GM04504 (cell line): ENCODE results near the gene TPSD1.
"Not testable (repeated sequence)": the region's sequence is repeated elsewhere in the genome, so short reads cannot be mapped to it uniquely, and the experiment has no call there.

Experiments used
- DNase-seq: peaks from one replicate; pipeline ENCODE4 v3.0.0-alpha.2; 2012; ENCODE audit warnings: low read depth

TPSD1 gene

DNA sequence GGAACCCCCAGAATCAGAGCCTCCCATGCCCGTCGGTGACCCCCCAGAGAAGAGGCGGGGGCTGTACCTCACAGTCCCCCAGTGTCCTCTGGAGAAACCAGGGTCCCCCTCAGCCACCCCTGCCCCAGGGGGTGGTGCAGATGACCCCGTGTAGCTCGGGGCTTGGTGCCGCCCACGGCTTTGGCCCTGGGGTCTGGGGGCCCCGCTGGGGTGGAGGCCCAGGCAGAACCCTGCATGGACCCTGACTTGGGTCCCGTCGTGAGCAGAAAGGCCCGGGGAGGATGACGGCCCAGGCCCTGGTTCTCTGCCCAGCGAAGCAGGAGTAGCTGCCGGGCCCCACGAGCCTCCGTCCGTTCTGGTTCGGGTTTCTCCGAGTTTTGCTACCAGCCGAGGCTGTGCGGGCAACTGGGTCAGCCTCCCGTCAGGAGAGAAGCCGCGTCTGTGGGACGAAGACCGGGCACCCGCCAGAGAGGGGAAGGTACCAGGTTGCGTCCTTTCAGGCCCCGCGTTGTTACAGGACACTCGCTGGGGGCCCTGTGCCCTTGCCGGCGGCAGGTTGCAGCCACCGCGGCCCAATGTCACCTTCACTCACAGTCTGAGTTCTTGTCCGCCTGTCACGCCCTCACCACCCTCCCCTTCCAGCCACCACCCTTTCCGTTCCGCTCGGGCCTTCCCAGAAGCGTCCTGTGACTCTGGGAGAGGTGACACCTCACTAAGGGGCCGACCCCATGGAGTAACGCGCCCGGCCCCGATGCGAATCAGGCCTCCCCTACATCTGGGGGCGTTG lies 34.8 kb upstream of the TPSD1 start:
- no peak for DNase-seq

DNA sequence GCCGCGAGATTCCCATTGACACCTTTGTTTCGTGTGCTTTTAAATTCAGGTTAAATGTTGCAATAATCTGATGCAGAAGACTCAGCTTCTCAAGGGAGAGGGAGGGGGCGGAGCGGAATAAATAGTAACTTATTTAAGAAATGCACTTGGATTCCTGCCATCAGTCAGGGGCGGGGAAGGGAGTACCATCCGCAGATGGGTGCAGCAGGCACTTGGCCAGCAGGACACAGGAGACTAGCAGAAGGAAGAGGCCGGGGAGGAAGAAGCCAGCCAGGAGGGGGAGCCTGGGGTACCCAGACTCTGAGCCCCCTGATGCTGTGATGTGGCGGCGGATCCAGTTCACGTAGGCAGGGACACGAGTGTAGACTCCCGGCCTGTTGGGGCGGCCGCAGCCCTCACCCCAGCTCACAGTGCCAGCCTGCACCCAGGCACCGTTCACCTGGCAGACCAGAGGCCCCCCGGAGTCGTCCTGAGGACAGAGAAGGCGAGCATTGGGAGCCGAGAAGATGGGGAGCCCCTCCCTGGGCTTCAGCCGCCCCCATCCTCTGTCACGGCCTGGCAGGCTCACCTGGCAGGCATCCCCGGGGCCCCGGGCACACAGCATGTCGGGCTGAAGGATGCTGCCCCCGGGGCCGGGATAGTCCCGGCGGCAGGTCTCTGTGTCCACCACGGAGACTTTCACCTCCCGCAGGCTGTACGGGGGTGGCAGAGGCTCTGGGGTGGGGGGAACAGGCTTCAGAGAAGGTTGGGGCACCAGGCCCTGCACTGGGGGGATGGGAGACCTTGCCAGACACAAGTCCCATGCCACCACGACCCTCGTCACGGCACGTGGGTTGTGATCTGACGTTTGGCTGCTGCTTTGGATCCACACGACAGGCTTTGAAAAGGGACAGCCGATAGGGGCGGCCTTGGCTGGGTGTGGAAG lies 34.0 kb upstream of the TPSD1 start:
- DNase-seq, result no peak

DNA sequence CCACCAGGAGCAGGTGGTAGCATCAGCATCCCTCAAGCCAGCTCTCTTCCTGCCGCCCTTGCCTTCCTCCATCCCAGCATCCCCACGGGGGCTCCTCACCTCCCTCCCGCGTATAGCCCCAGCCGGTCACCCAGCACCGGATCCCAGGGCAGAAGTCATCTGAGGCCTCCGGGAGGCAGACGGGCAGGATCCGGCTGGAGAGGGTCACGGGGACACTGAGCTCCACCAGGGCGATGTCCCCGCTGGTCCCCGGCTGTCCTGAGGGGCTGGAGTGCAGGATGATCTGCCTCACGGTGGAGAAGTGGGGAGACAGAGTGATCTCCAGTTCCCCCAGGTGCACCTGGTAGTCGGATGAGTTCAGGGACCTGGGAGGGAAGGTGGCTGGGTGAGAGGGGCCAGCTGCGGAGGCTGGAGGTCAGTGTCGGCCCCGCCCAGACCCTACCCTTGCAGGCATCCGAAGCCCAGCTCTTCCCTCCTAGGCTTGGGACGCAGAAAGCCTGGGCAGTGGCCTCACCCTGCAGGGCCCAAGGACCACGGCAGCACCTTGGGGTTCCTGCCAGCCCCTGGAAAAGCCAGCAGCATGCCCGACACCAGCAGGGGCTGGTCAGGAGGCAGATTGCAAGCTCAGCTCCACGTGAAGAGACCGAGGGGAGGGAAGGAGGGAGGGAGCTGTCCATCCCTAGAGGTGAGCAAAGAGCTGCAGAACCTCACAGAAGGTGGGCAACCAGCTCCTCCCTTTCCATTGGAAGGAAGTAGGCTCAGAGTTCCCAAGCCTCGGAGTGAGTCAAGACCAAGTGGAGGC lies 33.1 kb upstream of the TPSD1 start:
- DNase-seq, result no peak

DNA sequence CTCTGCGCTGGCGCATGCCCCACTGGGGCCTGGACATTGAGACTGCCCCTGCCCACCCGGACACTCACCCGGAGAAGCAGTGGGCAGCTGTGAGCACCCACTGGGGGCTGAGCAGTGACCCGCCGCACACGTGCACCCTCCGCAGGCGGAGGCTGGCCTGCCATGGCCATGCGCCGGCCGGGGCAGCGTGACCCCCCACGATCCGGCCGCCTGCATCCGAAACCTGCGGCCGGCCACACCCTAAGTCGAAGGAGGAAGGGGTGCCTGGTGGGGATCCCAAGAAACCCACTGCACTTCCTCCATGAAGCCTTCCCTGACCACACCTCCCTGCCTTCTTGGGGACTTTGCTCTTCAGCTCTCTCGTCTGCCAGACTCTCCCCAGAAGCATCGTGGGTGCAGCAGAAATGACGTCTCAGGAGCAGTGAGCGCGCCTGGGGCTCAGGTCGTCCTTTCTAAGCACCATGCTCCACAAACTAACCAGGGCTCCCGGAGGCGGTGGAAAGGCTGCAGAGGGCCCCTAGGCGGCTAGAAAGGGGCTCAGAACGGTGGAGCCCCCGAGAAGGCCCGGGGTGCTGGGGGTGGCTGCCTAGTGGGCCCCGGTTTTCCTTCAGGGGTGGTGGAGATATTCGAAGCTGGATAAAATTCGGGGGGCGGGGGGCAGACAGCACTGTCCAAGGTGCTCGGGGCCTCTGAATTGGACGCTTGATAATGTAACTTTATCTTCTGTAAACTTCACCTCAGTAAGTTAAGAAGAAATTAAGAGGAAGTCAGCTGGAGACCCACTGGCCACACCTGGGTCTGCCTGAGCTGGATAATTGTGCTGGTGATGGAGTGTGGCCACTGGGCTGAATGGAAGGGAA lies 32.3 kb upstream of the TPSD1 start:
- DNase-seq, result no peak

DNA sequence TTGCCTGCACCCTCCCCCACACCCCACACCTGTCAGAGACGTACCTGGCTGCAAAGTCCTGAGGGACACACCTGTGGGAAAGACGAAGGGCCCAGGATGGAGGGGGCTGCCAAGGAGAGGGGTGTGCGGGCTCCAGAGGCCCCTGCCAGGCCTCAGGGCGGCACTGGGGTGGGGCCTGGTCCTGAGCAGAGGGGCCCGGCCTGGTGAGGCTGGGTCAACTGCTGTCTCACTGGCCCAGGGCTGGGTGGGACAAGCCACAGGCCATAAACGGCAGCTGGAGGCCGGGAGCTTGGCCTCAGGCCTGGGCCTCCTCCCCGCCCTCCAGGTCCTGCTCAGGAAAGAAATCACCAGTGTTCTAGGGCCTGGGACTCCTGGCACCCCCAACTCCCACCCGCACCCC lies 31.3 kb upstream of the TPSD1 start:
- no peak for DNase-seq

DNA sequence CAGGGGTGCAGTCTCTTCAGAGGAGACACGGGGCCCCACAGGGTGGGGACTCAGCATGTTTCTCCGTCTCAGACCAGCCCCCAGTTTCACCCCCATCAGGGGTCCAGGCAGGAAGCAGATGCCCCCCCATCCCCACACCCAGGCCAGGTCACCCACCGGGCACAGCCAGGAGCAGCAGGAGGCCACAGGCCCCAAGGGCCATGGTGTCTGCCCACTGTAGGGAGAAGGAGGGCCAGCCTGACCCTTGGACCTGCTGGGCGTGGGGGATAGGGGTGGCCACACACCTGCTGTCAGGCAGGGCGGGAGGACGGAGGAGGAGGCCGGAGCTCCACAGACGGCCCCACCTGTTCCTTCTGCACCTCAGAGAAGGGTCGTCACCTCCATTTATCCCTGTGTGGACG lies 30.8 kb upstream of the TPSD1 start, which contains the start of gene TPSG1:
Gene TPSG1, minus strand, starts transcription at position 218 of the 401 bp plus-strand sequence. Its CDS starts 16 bp downstream, at position 202.
- DNase-seq, result no peak

DNA sequence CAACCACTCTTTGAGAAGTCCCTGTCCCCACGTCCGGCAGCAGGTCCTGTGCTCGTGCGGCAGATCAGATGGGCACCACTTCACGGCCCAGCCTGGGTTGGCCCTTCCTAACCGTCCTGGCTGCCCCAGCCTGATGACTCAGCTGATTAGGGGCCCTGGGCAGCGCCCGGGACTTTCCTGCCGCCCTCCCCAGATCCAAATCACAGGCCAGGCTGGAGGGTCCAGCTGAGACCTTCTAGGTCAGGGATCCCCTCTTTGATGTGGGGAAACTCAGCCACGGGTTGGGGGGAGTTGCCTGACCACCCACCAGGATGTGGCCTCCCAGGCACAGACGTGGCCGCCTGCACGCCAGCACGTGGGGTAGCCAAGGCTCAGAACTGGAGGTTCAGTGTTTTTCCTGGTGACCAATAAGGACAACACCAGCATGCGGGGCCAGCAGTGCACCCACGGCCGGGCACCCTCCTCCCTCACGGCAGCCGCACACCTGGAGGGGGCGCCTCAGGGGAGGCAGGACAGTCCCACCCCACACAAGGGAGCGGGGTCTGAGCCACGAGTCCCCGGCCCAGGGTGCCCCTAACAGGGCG lies 30.0 kb upstream of the TPSD1 start:
- not testable (repeated sequence) for DNase-seq

DNA sequence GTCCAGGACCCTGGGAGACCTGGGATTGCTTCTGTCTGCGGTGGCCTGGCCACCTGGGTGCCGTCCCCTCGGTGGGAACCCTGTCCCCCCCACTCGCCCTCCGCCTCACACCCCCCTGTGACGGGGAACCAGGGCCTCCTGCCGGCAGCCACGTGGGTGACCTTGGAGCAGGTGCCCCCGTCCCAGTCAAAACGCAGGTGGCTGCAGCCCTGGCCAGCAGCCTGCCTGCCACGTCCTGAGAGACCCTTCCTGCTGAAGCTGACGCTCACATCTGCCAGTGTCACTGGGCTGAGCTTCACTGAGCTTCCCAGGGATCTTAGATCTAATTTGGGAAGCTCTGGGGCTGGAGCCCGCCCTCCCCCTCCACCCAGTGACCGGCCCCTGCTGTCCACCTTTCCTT lies 29.2 kb upstream of the TPSD1 start:
- DNase-seq, result not testable (repeated sequence)

DNA sequence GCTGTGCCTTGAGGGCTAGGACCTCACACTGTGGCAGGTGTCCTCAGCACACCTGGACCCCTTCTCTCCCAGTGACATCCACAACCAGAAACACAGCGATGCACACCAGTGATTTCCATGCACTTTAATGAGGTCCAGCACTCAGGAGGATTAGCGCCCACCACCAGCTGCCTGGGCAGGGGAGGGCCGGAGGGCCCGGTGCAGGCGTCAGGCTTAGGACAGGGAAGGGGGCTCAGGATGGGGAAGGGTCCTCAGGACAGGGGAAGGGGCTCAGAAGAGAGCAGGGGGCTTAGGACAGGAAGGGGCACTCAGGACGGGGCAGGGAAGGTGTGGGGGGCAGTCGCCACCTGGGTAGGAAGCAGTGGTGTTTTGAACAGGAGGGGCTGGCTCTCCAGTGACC lies 27.6 kb upstream of the TPSD1 start:
- not testable (repeated sequence) for DNase-seq

DNA sequence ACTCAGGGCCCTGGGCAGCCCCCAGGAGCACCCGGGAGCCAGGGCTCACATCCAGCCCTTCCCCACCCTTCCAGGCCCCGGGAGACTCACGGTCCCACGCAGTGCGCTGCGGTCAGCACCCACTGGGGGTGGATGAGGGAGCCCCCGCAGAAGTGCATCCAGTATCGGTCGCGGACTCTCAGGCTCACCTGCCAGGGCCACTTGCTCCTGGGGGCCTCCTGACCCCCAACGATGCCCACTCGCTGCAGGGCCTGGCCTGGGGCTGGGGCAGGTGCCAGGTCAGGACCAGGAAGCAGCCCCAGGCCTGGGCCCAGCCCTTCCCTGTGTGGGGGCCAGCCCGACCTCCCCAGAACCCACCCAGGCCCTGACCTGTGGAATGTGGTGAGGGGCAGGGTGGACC lies 26.4 kb upstream of the TPSD1 start:
- not testable (repeated sequence) for DNase-seq

DNA sequence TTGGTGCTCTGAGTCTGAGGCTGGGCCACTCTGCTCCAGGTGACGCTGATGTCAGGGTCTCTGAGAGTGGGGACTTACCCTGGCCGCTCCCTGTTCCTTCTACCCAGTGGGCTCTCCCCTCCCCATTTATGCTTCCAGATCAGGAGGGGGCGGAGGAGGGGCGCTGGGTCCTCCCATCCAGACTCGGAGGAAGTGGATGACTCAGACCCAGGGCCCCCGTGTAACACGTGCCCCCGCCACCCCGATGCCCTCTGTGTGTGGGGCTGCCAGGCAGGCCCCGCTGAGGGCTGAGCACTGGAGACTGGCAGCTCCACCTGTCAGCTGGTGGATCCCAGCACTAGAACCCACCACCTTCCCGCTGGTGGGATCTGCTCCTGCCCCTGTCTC lies 25.8 kb upstream of the TPSD1 start, which contains the start of gene TPSB2:
Gene TPSB2, minus strand, starts transcription at position 101 of the 387 bp plus-strand sequence. CDS start 233 bp downstream, outside the sequence.
- not testable (repeated sequence) for DNase-seq

DNA sequence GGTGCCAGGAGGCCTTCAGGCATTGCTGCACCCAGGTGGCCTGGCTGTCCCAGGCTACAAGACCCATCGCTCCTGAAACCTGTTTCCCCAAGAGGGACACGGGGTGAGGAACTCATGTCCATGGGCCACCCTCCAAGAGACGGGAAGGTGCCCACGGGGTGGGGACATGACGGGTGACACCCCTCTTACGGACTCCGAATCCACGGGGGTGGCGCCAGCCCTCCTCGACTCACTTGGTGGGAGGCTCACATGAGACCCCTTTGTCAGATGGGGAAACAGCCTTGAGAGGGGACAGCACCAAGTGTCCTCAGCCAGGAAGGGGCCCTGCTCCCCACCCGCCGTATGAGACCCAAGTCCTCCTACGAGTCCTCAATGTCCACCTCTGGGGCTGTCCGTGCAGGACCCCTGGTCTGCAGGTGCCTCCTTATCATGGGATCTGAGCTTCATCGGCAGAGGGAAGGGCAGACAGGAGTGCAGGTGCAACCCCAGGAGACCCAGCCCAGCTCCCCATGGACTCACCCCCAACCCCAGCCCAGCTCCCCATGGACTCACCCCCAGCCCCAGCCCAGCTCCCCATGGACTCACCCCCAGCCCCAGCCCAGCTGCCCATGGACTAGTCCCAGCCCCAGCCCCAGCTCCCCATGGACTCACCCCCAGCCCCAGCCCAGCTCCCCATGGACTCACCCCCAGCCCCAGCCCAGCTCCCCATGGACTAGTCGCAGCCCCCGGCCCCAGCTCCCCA lies 25.2 kb upstream of the TPSD1 start:
- DNase-seq, result not testable (repeated sequence)

DNA sequence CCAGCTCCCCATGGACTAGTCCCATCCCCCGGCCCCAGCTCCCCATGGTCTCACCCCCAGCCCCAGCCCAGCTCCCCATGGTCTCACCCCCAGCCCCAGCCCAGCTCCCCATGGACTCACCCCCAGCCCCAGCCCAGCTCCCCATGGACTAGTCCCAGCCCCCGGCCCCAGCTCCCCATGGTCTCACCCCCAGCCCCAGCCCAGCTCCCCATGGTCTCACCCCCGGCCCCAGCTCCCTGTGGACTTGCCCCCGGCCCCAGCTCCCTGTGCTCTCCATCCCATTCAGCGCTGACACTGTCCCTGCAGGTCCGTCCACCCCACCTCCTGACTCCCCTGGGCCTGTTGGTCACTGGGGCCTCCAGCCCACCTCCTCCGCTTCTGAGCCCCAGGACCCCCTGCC lies 24.6 kb upstream of the TPSD1 start:
- DNase-seq, result not testable (repeated sequence)

DNA sequence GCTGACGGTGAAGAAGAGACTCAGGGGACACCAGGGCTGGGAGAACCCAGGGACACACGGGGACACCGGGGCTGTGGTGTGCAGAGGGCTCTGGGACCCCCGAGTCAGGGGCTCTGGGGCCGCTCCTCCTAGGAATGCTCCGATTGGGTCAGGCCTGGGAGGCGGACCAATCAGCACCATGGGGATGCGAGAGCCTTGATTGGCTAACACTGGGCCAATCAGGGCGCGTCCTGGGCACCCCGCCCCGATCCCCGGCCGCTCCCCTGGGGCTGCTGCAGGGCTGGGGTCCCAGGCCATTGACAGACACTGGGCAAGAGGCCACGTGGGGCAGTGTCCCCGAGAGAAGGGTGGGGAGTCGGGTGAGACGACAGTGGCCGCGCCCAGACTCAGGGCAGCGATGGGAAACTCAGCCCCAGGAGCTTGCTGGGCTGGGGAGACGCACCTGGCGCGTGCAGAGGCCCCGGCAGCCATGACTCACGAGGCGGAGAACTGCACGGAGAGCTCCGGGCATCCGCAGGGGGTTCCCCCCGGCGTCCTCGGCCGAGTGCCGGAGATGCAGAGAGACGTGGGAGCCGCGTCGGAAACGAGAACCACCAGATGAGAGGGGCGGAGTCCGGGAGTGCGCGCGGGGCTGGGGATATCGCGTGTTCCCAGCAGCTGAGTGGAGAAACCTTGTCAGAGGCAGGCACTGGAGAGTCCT lies 23.7 kb upstream of the TPSD1 start:
- DNase-seq, result not testable (repeated sequence)

DNA sequence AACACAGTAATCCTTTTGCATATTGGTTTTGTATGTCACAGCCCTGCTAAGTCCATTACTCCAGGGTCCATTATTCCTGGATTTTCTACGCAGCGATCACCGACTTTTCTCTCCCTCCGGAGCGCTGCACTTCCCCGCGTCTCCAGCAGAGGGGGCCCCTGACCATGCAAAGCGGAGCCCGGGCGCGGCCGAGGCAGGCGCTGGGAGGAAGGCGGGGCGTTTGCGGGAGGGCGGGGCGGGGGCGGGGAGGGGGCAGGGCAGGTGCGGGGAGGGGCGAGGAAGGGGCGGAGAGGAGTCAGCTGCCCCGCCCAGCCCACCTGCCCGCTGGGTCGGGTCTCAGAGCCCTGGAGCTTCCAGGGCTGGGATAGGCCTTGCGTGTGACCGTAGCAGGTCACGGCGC lies 19.2 kb upstream of the TPSD1 start:
- DNase-seq, result not testable (repeated sequence)

DNA sequence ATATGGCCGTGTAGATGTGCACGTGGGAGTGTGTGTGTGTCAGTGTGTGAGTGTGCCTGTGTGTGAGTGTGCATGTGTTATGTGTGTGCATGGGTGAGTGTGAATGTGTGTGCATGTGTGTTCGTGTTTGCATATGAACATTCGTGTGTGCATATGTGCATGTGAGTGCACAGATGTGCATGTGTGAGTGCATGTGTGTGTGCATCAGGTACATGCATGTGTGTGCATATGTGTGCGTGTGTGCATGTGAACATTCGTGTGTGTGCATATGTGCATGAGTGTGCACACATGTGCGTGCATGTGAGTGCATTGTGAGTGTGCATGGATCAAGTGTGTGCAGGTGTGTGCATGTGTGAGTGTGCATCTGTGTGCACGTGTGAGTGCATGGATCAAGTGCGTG lies 17.9 kb upstream of the TPSD1 start:
- DNase-seq, result no peak

DNA sequence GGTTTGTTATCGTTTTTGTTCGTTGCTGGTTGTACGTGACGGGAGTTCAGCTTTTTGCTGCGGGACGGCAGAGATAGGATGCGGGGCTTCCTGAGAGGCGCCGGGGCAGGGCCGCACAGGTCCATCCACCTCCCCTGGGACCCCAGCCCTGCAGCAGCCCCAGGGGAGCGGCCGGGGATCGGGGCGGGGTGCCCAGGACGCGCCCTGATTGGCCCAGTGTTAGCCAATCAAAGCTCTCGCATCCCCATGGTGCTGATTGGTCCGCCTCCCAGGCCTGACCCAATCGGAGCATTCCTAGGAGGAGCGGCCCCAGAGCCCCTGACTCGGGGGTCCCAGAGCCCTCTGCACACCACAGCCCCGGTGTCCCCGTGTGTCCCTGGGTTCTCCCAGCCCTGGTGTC lies 17.0 kb upstream of the TPSD1 start:
- not testable (repeated sequence) for DNase-seq

DNA sequence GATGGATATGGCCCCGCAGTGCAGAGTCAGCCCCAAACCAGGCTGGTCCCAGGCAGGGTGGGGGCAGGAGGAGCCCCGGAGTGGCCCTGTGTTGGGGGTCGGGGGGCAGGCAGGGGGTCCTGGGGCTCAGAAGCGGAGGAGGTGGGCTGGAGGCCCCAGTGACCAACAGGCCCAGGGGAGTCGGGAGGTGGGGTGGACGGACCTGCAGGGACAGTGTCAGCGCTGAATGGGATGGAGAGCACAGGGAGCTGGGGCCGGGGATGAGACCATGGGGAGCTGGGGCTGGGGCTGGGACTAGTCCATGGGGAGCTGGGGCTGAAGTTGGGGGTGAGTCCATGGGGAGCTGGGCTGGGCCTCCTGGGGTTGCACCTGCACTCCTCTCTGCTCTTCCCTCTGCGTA lies 16.3 kb upstream of the TPSD1 start:
- DNase-seq, result not testable (repeated sequence)

DNA sequence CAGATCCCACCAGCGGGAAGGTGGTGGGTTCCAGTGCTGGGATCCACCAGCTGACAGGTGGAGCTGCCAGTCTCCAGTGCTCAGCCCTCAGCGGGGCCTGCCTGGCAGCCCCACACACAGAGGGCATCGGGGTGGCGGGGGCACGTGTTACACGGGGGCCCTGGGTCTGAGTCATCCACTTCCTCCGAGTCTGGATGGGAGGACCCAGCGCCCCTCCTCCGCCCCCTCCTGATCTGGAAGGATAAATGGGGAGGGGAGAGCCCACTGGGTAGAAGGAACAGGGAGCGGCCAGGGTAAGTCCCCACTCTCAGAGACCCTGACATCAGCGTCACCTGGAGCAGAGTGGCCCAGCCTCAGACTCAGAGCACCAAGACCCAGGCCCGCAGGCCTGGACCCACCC lies 15.4 kb upstream of the TPSD1 start, which contains the start of gene TPSAB1:
Gene TPSAB1, plus strand, starts transcription at position 270 of the 400 bp plus-strand sequence. CDS start 234 bp downstream, outside the sequence.
- not testable (repeated sequence) for DNase-seq
